ENCODE data around the gene PSMD3.

DNA sequence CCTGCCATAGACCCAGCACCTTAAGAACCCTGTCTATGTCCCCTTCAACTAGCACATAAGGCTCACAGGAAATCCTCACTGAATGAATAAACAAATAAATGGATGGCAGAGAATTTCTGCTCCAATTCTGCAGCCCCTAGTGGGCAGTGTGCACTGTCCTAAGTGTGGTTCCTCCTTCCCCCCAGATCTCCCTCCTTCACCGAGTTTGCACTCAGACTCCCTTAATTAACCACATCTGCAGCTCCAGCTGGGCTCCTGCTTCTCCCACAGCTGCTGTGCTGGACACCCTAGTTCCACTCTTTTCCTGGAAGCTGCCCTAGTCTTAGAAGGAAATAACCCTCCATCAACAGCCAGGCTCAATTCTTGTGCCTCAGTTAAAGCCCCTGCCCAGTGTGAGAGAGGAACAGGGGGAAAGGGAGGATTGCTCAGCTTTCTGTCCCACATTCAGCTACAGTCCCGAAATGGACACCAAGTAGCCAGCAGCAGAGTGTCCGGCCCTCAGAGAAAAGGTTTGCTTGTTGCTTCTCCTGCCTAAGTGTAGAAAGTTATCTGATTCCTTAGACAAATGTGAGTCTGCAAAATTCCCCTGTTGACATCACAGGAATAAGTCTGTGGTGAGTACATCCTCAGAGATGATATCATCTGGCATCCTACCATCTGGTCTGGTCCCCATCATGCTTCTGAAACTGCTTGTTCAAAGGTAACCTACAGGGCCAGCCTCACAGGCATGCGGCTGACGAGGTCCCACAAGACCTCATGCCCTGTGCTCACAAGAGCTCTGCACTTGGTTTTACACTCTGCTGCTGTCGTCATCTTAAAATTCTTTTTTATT lies 40.8 kb upstream of the PSMD3 start:
- TF ChIP-seq, protein P1, sequence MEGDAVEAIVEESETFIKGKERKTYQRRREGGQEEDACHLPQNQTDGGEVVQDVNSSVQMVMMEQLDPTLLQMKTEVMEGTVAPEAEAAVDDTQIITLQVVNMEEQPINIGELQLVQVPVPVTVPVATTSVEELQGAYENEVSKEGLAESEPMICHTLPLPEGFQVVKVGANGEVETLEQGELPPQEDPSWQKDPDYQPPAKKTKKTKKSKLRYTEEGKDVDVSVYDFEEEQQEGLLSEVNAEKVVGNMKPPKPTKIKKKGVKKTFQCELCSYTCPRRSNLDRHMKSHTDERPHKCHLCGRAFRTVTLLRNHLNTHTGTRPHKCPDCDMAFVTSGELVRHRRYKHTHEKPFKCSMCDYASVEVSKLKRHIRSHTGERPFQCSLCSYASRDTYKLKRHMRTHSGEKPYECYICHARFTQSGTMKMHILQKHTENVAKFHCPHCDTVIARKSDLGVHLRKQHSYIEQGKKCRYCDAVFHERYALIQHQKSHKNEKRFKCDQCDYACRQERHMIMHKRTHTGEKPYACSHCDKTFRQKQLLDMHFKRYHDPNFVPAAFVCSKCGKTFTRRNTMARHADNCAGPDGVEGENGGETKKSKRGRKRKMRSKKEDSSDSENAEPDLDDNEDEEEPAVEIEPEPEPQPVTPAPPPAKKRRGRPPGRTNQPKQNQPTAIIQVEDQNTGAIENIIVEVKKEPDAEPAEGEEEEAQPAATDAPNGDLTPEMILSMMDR (IDR thresholded peaks at IDR 0.05) = peak; percentile 29 to 46 (median 34)
- no peak for TF ChIP-seq POLR2A (IDR thresholded peaks at IDR 0.05)
